Calu3 (cell line): Measurements from ENCODE around the gene METTL21C. TPM values are rescaled to one million over a fixed set of nuclear protein-coding genes. Genes with fewer than 3 reads are reported as not detected.

Experiments used
- BruUV-seq: library from RNA; stranded (reverse); fragments of 400-500 nt; replicated peaks from 2 replicates; lab custom pipeline; 2021; lab: Mats Ljungman, UMichigan
- CTCF ChIA-PET: fragments of 300-600 bp; sonication (Branson Sonifier 250); formaldehyde crosslinking; loops from one replicate; lab custom pipeline; 2022; ENCODE audit warnings: antibody characterized with exemption; lab: Charles Lee
- DNase-seq: peaks from one replicate; pipeline ENCODE4 v3.0.0; 2022
- H3K27ac Mint-ChIP-seq: one replicate; pipeline ENCODE4 v1.8.0; 2022; ENCODE audit warnings: mixed read lengths; ENCODE audit not compliant: unreplicated experiment
- H3K27me3 Mint-ChIP-seq: one replicate; pipeline ENCODE4 v1.8.0; 2022; ENCODE audit warnings: mixed read lengths; ENCODE audit not compliant: unreplicated experiment
- H3K36me3 Mint-ChIP-seq: one replicate; pipeline ENCODE4 v1.8.0; 2022; ENCODE audit warnings: mild to moderate bottlenecking, moderate library complexity, mixed read lengths; ENCODE audit not compliant: insufficient read depth, unreplicated experiment
- H3K4me1 Mint-ChIP-seq: one replicate; pipeline ENCODE4 v1.8.0; 2022; ENCODE audit warnings: mild to moderate bottlenecking, low read depth, mixed read lengths; ENCODE audit not compliant: unreplicated experiment
- H3K4me3 Mint-ChIP-seq: one replicate; pipeline ENCODE4 v1.8.0; 2022; ENCODE audit warnings: mild to moderate bottlenecking, low read depth, moderate library complexity, mixed read lengths; ENCODE audit not compliant: unreplicated experiment
- H3K9me3 Mint-ChIP-seq: one replicate; pipeline ENCODE4 v1.8.0; 2022; ENCODE audit warnings: low read depth, mixed read lengths; ENCODE audit not compliant: unreplicated experiment
- intact Hi-C: fragments of 100-400 bp; cut with micrococcal nuclease; formaldehyde crosslinking; loops from one replicate; pipeline ENCODE4 v1.10.0; 2022; ENCODE audit not compliant: unreplicated experiment
- total RNA-seq: library from RNA; stranded (reverse); gene quantifications from 2 replicates; pipeline ENCODE4 v1.2.3, GENCODE V29; 2022
- TF ChIP-seq, protein P1 (sequence below): fragments of 200-600 bp; IDR thresholded peaks from one replicate; pipeline ENCODE4 v1.8.0; 2022; ENCODE audit warnings: antibody characterized with exemption; ENCODE audit not compliant: unreplicated experiment

METTL21C gene
- total RNA-seq, 1 experiment from 2014 or later = not detected

DNA sequence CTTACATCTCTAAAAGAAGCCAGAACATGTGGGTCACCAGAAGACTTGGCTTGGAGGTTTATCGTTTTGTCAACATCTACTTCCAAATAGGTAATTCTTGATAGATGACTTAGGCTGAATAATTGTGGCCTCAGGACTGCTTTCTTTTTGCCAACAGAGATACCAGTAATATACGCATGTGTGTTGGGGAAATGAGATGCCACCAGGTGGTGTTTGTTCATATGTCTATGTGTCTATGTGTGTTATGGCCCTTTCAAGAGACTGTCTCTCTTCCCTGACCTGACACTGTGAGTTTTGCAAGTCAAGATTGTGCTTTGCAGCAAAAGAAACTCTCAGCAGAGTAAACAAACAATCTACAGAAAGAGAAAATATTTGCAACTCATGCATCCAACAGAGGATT lies 31.6 kb upstream of the METTL21C start:
- no peak overlapping the region for H3K4me3 Mint-ChIP-seq
- intact Hi-C loops = loop anchor here (2.0 to 5.0 kb wide), 2 partner anchors 120 to 134 kb away; partner anchors contain the start of gene ERCC5
- H3K4me1 Mint-ChIP-seq = peaks cover 7% of the 10 kb centered on the region
- H3K9me3 Mint-ChIP-seq = no peaks in the 10 kb centered on the region
- TF ChIP-seq, protein P1, sequence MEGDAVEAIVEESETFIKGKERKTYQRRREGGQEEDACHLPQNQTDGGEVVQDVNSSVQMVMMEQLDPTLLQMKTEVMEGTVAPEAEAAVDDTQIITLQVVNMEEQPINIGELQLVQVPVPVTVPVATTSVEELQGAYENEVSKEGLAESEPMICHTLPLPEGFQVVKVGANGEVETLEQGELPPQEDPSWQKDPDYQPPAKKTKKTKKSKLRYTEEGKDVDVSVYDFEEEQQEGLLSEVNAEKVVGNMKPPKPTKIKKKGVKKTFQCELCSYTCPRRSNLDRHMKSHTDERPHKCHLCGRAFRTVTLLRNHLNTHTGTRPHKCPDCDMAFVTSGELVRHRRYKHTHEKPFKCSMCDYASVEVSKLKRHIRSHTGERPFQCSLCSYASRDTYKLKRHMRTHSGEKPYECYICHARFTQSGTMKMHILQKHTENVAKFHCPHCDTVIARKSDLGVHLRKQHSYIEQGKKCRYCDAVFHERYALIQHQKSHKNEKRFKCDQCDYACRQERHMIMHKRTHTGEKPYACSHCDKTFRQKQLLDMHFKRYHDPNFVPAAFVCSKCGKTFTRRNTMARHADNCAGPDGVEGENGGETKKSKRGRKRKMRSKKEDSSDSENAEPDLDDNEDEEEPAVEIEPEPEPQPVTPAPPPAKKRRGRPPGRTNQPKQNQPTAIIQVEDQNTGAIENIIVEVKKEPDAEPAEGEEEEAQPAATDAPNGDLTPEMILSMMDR = no peak
- H3K27ac Mint-ChIP-seq = no peak overlapping the region
- no peaks in the 10 kb centered on the region for H3K27me3 Mint-ChIP-seq
- BruUV-seq = no TSS peak
- no peak for DNase-seq
- CTCF ChIA-PET = interaction anchor here (0.7 kb wide), 1 partner anchor 59 kb away, joined by 4 read pairs; no protein-coding TSS in a partner anchor
- no peaks in the 10 kb centered on the region for H3K36me3 Mint-ChIP-seq

DNA sequence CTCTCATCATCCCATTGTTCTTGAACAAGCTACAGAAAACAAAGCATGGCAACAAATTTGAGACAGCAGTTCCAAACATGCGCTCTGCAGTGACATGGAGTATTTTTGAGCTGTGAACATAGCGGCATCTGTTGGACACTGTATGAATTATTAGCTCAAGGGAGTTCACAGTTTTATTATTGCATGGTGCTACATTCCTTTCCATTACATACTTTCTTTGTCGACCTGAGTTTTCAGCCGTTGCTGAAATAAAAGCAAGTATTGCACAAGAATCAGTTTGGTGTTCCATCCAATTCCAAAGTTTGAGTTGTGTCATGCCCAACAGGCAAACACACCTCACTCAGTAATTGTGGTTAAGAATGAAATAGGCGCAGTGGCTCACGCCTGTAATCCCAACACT lies 30.1 kb upstream of the METTL21C start:
- TF ChIP-seq, protein P1 = no peak
- BruUV-seq = no TSS peak
- Mint-ChIP-seq H3K4me3 (no peak overlapping the region), H3K9me3 (no peaks in the 10 kb centered on the region), H3K36me3 (no peaks in the 10 kb centered on the region), H3K4me1 (peaks cover 6% of the 10 kb centered on the region), H3K27me3 (no peaks in the 10 kb centered on the region), H3K27ac (no peak overlapping the region)
- CTCF ChIA-PET = interaction anchor here (0.6 kb wide), 3 partner anchors 10 to 143 kb away, joined by 3 to 5 read pairs (median 4); no protein-coding TSS in a partner anchor
- peak; percentile 2 for DNase-seq
- intact Hi-C loops = loop anchor here (5.0 kb wide), 1 partner anchor 133 kb away; no protein-coding TSS in a partner anchor

DNA sequence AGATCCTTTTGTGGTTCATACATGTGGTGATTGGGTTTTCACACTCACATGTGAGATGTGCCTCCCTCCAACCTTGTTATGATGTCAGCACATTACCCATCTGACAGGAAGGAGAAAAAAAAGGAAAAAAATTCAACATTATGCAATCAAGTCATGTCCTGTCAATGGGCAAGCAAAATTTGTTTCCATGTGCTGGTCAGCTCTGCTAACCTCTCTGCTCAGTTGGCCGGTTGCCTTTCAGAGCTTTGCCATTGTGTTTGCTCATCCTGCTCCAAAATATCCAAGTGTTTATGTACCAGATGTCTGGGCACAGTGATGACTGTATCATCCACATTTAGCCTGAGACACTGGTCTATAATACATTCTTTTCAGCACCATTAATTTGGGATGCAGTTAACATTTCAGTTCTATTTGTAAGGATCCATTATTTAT lies 27.0 kb upstream of the METTL21C start:
- no peak overlapping the region for H3K27ac Mint-ChIP-seq
- H3K4me3 Mint-ChIP-seq = no peak overlapping the region
- no peaks in the 10 kb centered on the region for H3K9me3 Mint-ChIP-seq
- CTCF ChIA-PET = no interaction called here
- H3K4me1 Mint-ChIP-seq = no peaks in the 10 kb centered on the region
- H3K27me3 Mint-ChIP-seq = no peaks in the 10 kb centered on the region
- H3K36me3 Mint-ChIP-seq = no peaks in the 10 kb centered on the region
- TF ChIP-seq, protein P1 = no peak
- intact Hi-C loops = no loop called here
- no TSS peak for BruUV-seq
- DNase-seq = no peak

DNA sequence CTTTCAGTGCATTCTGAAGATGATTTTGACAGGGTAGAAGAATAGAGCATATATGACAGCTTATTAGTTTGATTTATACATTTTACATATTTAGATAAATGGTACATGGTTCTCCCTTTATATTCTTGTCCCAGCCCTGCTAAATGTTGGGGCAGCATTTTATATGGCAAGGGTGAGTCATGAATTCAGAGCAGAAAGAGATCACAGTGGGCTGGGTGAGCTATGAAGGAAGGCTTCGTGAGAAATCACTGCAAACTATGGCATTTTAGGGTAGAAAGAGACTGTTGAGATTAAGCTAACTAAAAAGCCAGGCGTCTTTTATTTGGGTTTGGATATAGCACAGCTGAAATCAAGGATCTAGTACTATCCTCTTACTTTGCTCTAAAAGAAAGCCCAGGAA lies 23.9 kb upstream of the METTL21C start:
- intact Hi-C loops = no loop called here
- DNase-seq = no peak
- no peaks in the 10 kb centered on the region for H3K36me3 Mint-ChIP-seq
- no peak overlapping the region for H3K4me3 Mint-ChIP-seq
- H3K9me3 Mint-ChIP-seq = peaks cover 3% of the 10 kb centered on the region
- no peak overlapping the region for H3K27ac Mint-ChIP-seq
- BruUV-seq = no TSS peak
- H3K4me1 Mint-ChIP-seq = no peaks in the 10 kb centered on the region
- TF ChIP-seq, protein P1 = no peak
- no peaks in the 10 kb centered on the region for H3K27me3 Mint-ChIP-seq
- CTCF ChIA-PET = no interaction called here
